Measurements from ENCODE around the gene TANK. TPM values are rescaled to one million over a fixed set of nuclear protein-coding genes. Genes with fewer than 3 reads are reported as not detected.
A peak's percentile ranks its signal among the peaks of the same experiment; 100 is the strongest.

TANK gene
- total and polyA plus RNA-seq, 2 donors (not counting 3 experiments of a cell fraction or from before 2014, with no cell fraction given) = 33.3 to 83.2 TPM

- Histone ChIP-seq H3K36me3 (ENCODE audit: control insufficient read depth in 2 of 2, extremely low read depth in 1 of 2, insufficient read depth in 2 of 2, low read length in 2 of 2) (no peaks in the 10 kb centered on the region), H3K9ac (replicated peaks; ENCODE audit: extremely low read depth, insufficient read depth, low read length) (peak overlapping the region; percentile 69), H2AFZ (ENCODE audit: low read depth, low read length) (peak overlapping the region; percentile 15), H3K4me3 (replicated peaks in 1 of 3; ENCODE audit: insufficient read depth in 1 of 3, low read depth in 1 of 3, low read length in 3 of 3) (peak overlapping the region in 1 of 3 experiments; percentile 21), H3K27me3 (ENCODE audit: control insufficient read depth in 2 of 2, insufficient read depth in 2 of 2, low read length in 2 of 2) (no peaks in the 10 kb centered on the region), H3K27ac (ENCODE audit: insufficient read depth, low read depth, low read length) (peak overlapping the region; percentile 92), H3K79me2 (ENCODE audit: control insufficient read depth, insufficient read depth, low read length) (no peaks in the 10 kb centered on the region), H3K4me2 (ENCODE audit: insufficient read depth, low read length) (peak overlapping the region; percentile 68), H3K4me1 (ENCODE audit: control insufficient read depth, extremely low read depth, insufficient read depth, low read length) (peaks cover 27% of the 10 kb centered on the region), H3K9me1 (replicated peaks; ENCODE audit: control insufficient read depth, extremely low read depth, insufficient read depth, low read length) (no peaks in the 10 kb centered on the region), H3K9me3 (replicated peaks; ENCODE audit: control insufficient read depth, insufficient read depth, low read length) (no peaks in the 10 kb centered on the region), H4K20me1 (replicated peaks; ENCODE audit: control insufficient read depth, extremely low read depth, insufficient read depth, low read length) (no peaks in the 10 kb centered on the region)
- TF ChIP-seq FOS (IDR thresholded peaks at IDR 0.05; ENCODE audit: borderline replicate concordance, insufficient read depth, low read length) (peak; percentile 98), JUN (IDR thresholded peaks at IDR 0.05; ENCODE audit: borderline replicate concordance, insufficient read depth, insufficient read length, low read depth) (peak; percentile 97), POLR2AphosphoS5 (IDR thresholded peaks at IDR 0.05; ENCODE audit: insufficient read depth, low read depth, low read length) (peak; percentile 79), POLR2A (IDR thresholded peaks at IDR 0.05; ENCODE audit: low read depth, low read length) (no peak), MYC (IDR thresholded peaks at IDR 0.05; ENCODE audit: low read depth, low read length) (no peak), MAX (IDR thresholded peaks at IDR 0.05; ENCODE audit: insufficient read depth, insufficient read length) (no peak), CTCF (IDR thresholded peaks at IDR 0.05; ENCODE audit: extremely low read depth in 1 of 2, insufficient read depth in 1 of 2, low read depth in 1 of 2, low read length in 2 of 2) (no peak), EZH2 (IDR thresholded peaks at IDR 0.05; ENCODE audit: borderline replicate concordance, low read depth, low read length, severe bottlenecking) (no peak), GATA2 (IDR thresholded peaks at IDR 0.05; ENCODE audit: insufficient read depth, insufficient read length, low read depth, low read length) (no peak)
- FAIRE-seq = peak; percentile 88
- DNase-seq (ENCODE audit: low read depth, low spot score) = peak; percentile 95
- CTCF ChIA-PET = interaction anchor here (1.0 to 1.8 kb wide), 4 partner anchors 13 to 59 kb away, joined by 3 to 8 read pairs (median 5); no protein-coding TSS in a partner anchor
- POLR2A ChIA-PET = interaction anchor here (1.5 kb wide), 1 partner anchor 14 kb away, joined by 5 read pairs; no protein-coding TSS in a partner anchor
- intact Hi-C loops (cut with micrococcal nuclease) = loop anchor here (1.0 to 5.0 kb wide), 5 partner anchors 8 to 46 kb away; partner anchors contain the start of gene TANK
- BruUV-seq (replicated peaks) = TSS peak; percentile 99
- dilution Hi-C loops (cut with MboI; ENCODE audit: extremely low pct_ligation_motif_present, low sequenced_read_pairs) = no loop called here
These were observed 37.3 kb upstream of the TANK start for GRCh38 chr2:161122772-161123530.
